HL-60/S4 treated with retinoic acid at 250 ng/mL for 4 days and 3 days (cell line): ENCODE data around the gene CES4A.
"Not testable (repeated sequence)": the region's sequence is repeated elsewhere in the genome, so short reads cannot be mapped to it uniquely, and the experiment has no call there.

Experiments
- in situ Hi-C: fragments of 300-500 bp; cut with MboI; formaldehyde crosslinking; loops from 2 replicates; pipeline ENCODE4 v1.7.0; 2022; ENCODE audit warnings: low sequenced_read_pairs

CES4A gene

GRCh38 chr16:66988197-66988788, at the start of gene CES4A:
TSS of gene CES4A (plus strand) at chr16:66988589. CDS start at chr16:66988773, 184 bp downstream.
- in situ Hi-C loops: no loop called here

- in situ Hi-C loops: no loop called here
Measured at GRCh38 chr16:66939366-66939765, 49.0 kb upstream of the CES4A start.

- in situ Hi-C loops: no loop called here
Measured at GRCh38 chr16:66940236-66940635, 48.2 kb upstream of the CES4A start.

GRCh38 chr16:66942981-66943380, 45.4 kb upstream of the CES4A start:
- in situ Hi-C loops: no loop called here

GRCh38 chr16:66943426-66944053, 44.8 kb upstream of the CES4A start:
- in situ Hi-C loops: no loop called here

- in situ Hi-C loops: no loop called here
Measured at GRCh38 chr16:66944054-66944441, 44.3 kb upstream of the CES4A start.

- in situ Hi-C loops: not testable (repeated sequence)
Measured at GRCh38 chr16:66944971-66945370, 43.4 kb upstream of the CES4A start.

- in situ Hi-C loops: no loop called here
Measured at GRCh38 chr16:66945939-66946338, 42.5 kb upstream of the CES4A start.

- in situ Hi-C loops: no loop called here
Measured at GRCh38 chr16:66946541-66946940, 41.8 kb upstream of the CES4A start.

GRCh38 chr16:66946974-66947301, 41.5 kb upstream of the CES4A start:
- in situ Hi-C loops: no loop called here

- in situ Hi-C loops: no loop called here
Measured at GRCh38 chr16:66947302-66948065, 40.9 kb upstream of the CES4A start.

- in situ Hi-C loops: no loop called here
Measured at GRCh38 chr16:66948134-66948836, 40.1 kb upstream of the CES4A start.

- in situ Hi-C loops: no loop called here
Measured at GRCh38 chr16:66948837-66949225, 39.6 kb upstream of the CES4A start.

GRCh38 chr16:66949472-66949871, 38.9 kb upstream of the CES4A start:
- in situ Hi-C loops: no loop called here

- in situ Hi-C loops: loop anchor here (25.0 kb wide), 2 partner anchors 212 to 487 kb away; partner anchors contain the start of genes B3GNT9, FBXL8, HSD11B2 and HSF4
Measured at GRCh38 chr16:66950437-66950836, 38.0 kb upstream of the CES4A start.

- in situ Hi-C loops: loop anchor here (25.0 kb wide), 2 partner anchors 211 to 486 kb away; partner anchors contain the start of genes B3GNT9, FBXL8, HSD11B2 and HSF4
Measured at GRCh38 chr16:66950971-66951790, 37.2 kb upstream of the CES4A start.

- in situ Hi-C loops: loop anchor here (25.0 kb wide), 2 partner anchors 210 to 485 kb away; partner anchors contain the start of genes B3GNT9, FBXL8, HSD11B2 and HSF4
Measured at GRCh38 chr16:66952430-66953110, 35.8 kb upstream of the CES4A start.

- in situ Hi-C loops: loop anchor here (25.0 kb wide), 2 partner anchors 209 to 484 kb away; partner anchors contain the start of genes B3GNT9, FBXL8, HSD11B2 and HSF4
Measured at GRCh38 chr16:66953462-66954096, 34.8 kb upstream of the CES4A start.

- in situ Hi-C loops: loop anchor here (25.0 kb wide), 2 partner anchors 208 to 483 kb away; partner anchors contain the start of genes B3GNT9, FBXL8, HSD11B2 and HSF4
Measured at GRCh38 chr16:66954097-66954659, 34.2 kb upstream of the CES4A start.
